ES-I3 (cell line): Measurements from ENCODE around the gene SVIL.
"Not testable (repeated sequence)": the region's sequence is repeated elsewhere in the genome, so short reads cannot be mapped to it uniquely, and the experiment has no call there.

Experiments
- H3K36me3 ChIP-seq: 2 replicates; pipeline ENCODE4 v1.6.1; 2013; ENCODE audit warnings: mild to moderate bottlenecking, low read length, control low read depth, moderate library complexity; ENCODE audit not compliant: insufficient read depth
- H3K4me1 ChIP-seq: 2 replicates; pipeline ENCODE4 v1.6.1; 2013; ENCODE audit warnings: mild to moderate bottlenecking, control low read depth, low read length; ENCODE audit not compliant: insufficient read depth
- H3K9ac ChIP-seq: 2 replicates; pipeline ENCODE4 v1.6.1; 2013; ENCODE audit warnings: low read depth, mild to moderate bottlenecking, low read length, moderate library complexity
- H3K9me3 ChIP-seq: 2 replicates; pipeline ENCODE4 v1.6.1; 2013; ENCODE audit warnings: mild to moderate bottlenecking, low read length, moderate library complexity; ENCODE audit not compliant: control insufficient read depth, insufficient read depth

The SVIL gene

GRCh38 chr10:29643771-29644501 is 9.2 kb upstream of the SVIL start:
- H3K9me3 ChIP-seq, result no peaks in the 10 kb centered on the region
- H3K36me3 ChIP-seq, result no peaks in the 10 kb centered on the region
- no peak overlapping the region for H3K9ac ChIP-seq
- peaks cover 13% of the 10 kb centered on the region; the same call in 1 of the 2 replicates for H3K4me1 ChIP-seq

- Histone ChIP-seq H3K4me1 (peaks cover 10% of the 10 kb centered on the region; the same call in 1 of the 2 replicates), H3K36me3 (no peaks in the 10 kb centered on the region), H3K9me3 (no peaks in the 10 kb centered on the region), H3K9ac (no peak overlapping the region)
Observed at GRCh38 chr10:29642990-29643389, 8.2 kb upstream of the SVIL start.

GRCh38 chr10:29637537-29637936 is 2.8 kb upstream of the SVIL start:
- Histone ChIP-seq H3K4me1 (peaks cover 26% of the 10 kb centered on the region), H3K9me3 (no peaks in the 10 kb centered on the region), H3K9ac (no peak overlapping the region), H3K36me3 (no peaks in the 10 kb centered on the region)

GRCh38 chr10:29636178-29636577 is 1.4 kb upstream of the SVIL start:
- no peak overlapping the region for H3K9ac ChIP-seq
- H3K36me3 ChIP-seq, result no peaks in the 10 kb centered on the region
- H3K4me1 ChIP-seq, result peaks cover 26% of the 10 kb centered on the region

GRCh38 chr10:29635711-29636144 is 957 bp upstream of the SVIL start:
- H3K36me3 ChIP-seq, result no peaks in the 10 kb centered on the region
- H3K4me1 ChIP-seq, result peaks cover 29% of the 10 kb centered on the region
- no peaks in the 10 kb centered on the region for H3K9me3 ChIP-seq
- H3K9ac ChIP-seq, result peak overlapping the region; percentile 41

More at GRCh38 chr10:29636178-29636577, 1.4 kb upstream of the SVIL start:
- H3K9me3 ChIP-seq, result no peaks in the 10 kb centered on the region

- Histone ChIP-seq H3K9me3 (no peaks in the 10 kb centered on the region), H3K9ac (peak overlapping the region; percentile 41; the same call in 1 of the 2 replicates), H3K4me1 (peaks cover 31% of the 10 kb centered on the region), H3K36me3 (no peaks in the 10 kb centered on the region; the same call in 1 of the 2 replicates)
Observed at GRCh38 chr10:29634105-29634504, 666 bp downstream of the SVIL start.

- Histone ChIP-seq H3K36me3 (no peaks in the 10 kb centered on the region; the same call in 1 of the 2 replicates), H3K9ac (no peak overlapping the region), H3K9me3 (no peaks in the 10 kb centered on the region), H3K4me1 (peaks cover 27% of the 10 kb centered on the region)
Observed at GRCh38 chr10:29631049-29631339, 3.8 kb downstream of the SVIL start.

GRCh38 chr10:29630205-29631048 is 4.3 kb downstream of the SVIL start:
- H3K36me3 ChIP-seq, result no peaks in the 10 kb centered on the region; the same call in 1 of the 2 replicates
- H3K4me1 ChIP-seq, result peaks cover 22% of the 10 kb centered on the region
- H3K9me3 ChIP-seq, result no peaks in the 10 kb centered on the region
- no peak overlapping the region for H3K9ac ChIP-seq

GRCh38 chr10:29628912-29629526 is 5.8 kb downstream of the SVIL start:
- Histone ChIP-seq H3K36me3 (no peaks in the 10 kb centered on the region; the same call in 1 of the 2 replicates), H3K9ac (no peak overlapping the region), H3K4me1 (peaks cover 8% of the 10 kb centered on the region), H3K9me3 (no peaks in the 10 kb centered on the region)

GRCh38 chr10:29628311-29628710 is 6.5 kb downstream of the SVIL start:
- Histone ChIP-seq H3K9ac (no peak overlapping the region), H3K9me3 (no peaks in the 10 kb centered on the region), H3K36me3 (no peaks in the 10 kb centered on the region; the same call in 1 of the 2 replicates), H3K4me1 (peaks cover 6% of the 10 kb centered on the region)

- Histone ChIP-seq H3K9ac (no peak overlapping the region), H3K9me3 (no peaks in the 10 kb centered on the region), H3K36me3 (no peaks in the 10 kb centered on the region; the same call in 1 of the 2 replicates), H3K4me1 (peaks cover 14% of the 10 kb centered on the region)
Observed at GRCh38 chr10:29627201-29628132, 7.3 kb downstream of the SVIL start.

- not testable (repeated sequence) for H3K36me3 ChIP-seq, H3K9ac ChIP-seq, H3K9me3 ChIP-seq
- peaks cover 20% of the 10 kb centered on the region for H3K4me1 ChIP-seq
Observed at GRCh38 chr10:29624357-29624756, 10.4 kb downstream of the SVIL start.

- Histone ChIP-seq H3K4me1 (peaks cover 26% of the 10 kb centered on the region), H3K36me3 (no peaks in the 10 kb centered on the region; the same call in 1 of the 2 replicates), H3K9me3 (no peaks in the 10 kb centered on the region), H3K9ac (no peak overlapping the region)
Observed at GRCh38 chr10:29623797-29624196, 11.0 kb downstream of the SVIL start.
